Stimulated activated CD4-positive, alpha-beta T cell treated with anti-CD3 and anti-CD28 coated beads, Interleukin-15, amount 100 ng/mL, for 48 hours (primary cell): ENCODE measurements around the gene CT83.

Source experiments
- DNase-seq, 2 donors: peaks; one replicate each; pipeline ENCODE4 v3.0.0-alpha.2; 2020; ENCODE audit warnings: low read depth in 2 of 2

The CT83 gene, protein sequence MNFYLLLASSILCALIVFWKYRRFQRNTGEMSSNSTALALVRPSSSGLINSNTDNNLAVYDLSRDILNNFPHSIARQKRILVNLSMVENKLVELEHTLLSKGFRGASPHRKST

DNA sequence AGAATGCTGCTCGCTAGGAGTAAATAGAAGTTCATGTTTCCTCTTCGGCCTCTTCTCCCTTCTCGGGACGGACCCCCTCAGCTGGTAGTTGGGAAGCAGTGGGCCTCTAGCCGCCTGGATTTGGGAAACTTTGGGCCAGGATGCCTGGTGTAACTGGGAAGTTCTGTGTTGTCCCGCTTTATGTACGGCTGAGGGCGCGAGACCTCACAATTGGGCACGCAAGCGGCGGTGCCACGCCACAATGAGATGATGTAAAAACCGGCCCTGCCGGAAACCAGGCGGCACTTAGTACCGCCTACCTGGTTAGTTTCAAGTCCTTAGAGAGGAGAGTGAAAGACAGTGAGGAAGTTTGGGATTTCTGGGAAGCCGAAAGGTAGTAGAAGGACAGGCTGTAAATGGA, at the start of gene CT83:
TSS of gene CT83 (minus strand) at position 155 of the 400 bp plus-strand sequence. CDS start at position 35, 120 bp downstream.
- DNase-seq: no peak

DNA sequence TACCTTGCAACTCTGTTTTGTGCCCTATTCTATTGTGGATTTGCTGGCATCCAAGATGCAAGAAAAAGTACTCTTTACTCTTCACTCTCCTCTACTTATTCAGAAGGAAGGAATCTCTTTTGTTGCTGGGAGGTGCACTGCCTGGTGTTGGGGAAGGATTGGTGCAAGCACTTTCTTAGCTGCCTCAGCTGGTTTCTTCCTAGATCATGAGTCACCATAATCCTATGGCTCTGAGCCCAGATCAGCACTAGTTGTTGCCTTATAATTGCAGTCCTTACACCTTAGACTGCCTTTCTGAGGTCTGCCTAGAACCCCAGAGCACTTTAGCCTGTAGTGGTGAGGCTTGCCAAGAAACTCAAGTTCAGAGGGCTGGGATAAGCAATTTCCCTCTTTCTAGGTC, 37.0 kb upstream of the CT83 start:
- DNase-seq: no peak

DNA sequence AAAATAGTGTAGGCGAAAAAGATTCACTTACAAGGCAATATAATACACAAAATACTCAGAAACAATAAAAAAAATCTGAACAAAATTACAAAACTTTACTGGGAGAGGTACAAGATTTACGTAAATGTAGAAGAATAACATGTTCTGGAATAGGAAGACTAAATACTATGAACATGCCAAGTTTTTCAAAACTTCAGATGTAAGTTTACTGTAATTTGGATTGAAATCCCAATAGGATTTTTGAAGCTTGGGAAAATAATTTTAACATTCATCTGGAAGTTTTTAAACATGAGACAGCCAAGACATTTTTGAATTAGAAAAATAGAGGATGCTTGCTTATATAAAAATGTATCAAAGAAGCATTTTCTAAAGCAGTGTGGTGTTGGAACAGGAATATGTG, 30.5 kb upstream of the CT83 start:
- no peak for DNase-seq

- DNase-seq: no peak
Observed at GRCh38 chrX:116490104-116490503, 27.3 kb upstream of the CT83 start.

DNA sequence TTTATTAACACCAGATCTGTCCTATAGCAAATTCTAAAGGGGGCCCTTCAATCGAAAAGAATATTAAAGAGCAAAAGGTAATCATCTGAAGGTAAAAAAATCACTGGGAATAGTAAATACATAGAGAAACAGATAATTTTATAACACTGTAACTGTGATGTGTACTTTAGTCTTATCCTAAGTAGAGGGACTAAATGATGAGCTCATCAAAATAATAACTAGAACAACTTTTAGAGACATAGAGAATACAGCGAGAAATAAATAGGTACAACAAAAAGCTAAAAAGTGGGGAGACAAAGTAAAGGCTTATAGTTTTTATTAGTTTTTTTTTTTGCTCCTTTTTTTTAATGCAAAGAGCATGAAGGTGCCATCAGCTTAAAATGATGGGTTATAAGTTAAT, 17.3 kb upstream of the CT83 start:
- DNase-seq: no peak

- no peak for DNase-seq
Observed at GRCh38 chrX:116449156-116449555, 13.6 kb downstream of the CT83 start.

GRCh38 chrX:116436358-116436816, 26.4 kb downstream of the CT83 start, which contains the start of gene SLC6A14:
Gene SLC6A14, plus strand, starts transcription at chrX:116436606. Its CDS starts 104 bp downstream, at chrX:116436710.
- DNase-seq: no peak

GRCh38 chrX:116435597-116435996, 27.2 kb downstream of the CT83 start:
- no peak for DNase-seq

DNA sequence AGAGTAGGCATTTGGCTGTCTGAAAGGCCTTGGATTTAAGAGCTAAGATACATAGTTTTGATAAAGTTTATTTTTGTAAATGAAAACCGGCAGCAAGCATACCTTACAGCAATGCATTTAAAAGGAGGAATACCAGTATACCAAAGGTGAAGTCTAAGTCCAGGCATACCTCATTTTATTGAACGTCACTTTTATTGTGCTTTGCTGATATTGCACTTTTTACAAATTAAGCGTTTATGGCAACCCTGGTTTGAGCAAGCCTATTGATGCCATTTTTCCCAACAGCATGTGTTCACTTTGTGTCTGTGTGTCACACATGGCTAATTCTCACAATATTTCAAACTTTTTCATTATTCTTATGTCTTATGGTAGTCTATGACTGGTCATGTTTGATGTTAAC, 34.8 kb downstream of the CT83 start:
- DNase-seq: no peak

DNA sequence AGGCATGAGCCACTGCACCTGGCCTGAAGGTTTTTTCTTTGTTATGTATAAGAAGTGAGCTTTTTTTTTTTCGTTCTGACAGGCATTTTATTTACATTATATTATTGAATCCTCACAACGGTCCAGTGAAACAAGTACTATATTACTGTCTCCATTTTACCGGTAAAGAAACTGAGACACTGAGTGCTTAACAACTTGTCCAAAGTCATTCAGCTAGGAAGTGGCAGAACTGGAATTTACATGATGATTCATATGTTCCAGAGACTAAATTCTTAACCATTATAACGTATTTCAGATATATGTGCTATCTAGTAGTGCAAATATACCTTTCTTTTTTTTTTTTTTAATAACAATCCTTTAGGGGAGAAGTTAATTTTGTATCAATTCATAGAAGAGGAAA, 44.8 kb downstream of the CT83 start:
- DNase-seq: no peak

DNA sequence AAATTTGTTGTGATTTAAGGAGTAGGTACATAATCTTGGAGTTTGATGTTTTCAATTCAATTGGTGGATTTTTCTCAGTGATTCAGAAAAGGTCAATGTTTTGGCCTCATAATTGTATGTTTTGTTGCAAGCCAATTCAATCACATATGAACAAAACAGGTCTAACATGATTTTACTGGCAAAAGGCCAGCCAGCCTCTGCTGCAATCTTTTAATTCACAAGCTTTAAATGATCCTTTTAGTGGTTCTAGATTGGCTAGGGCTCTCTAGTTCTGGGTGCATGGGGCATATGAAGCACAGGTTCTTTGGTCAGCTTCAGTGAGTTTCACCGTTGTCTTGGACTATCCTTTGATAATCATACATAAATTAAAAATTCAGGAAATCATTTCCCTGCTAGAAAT, 45.6 kb downstream of the CT83 start:
- no peak for DNase-seq

GRCh38 chrX:116413273-116413672, 49.5 kb downstream of the CT83 start:
- no peak for DNase-seq
